Liver (tissue), 9 donors: ENCODE measurements around the gene COLEC12. TPM values are rescaled to one million over a fixed set of nuclear protein-coding genes. Genes with fewer than 3 reads are reported as not detected.

Experiments used
- DNase-seq: peaks from one replicate; pipeline ENCODE4 v3.0.0-alpha.2; 2017; ENCODE audit warnings: low spot score
- H3K27ac ChIP-seq, 2 donors: one replicate each; pipeline ENCODE4 v1.7.0; 2013; ENCODE audit warnings: inconsistent platforms in 2 of 2, low read length in 2 of 2, control low read depth in 1 of 2, low read depth in 1 of 2, mild to moderate bottlenecking in 1 of 2
- H3K27me3 ChIP-seq, 4 donors: one replicate each; pipeline versions ENCODE4 v1.6.1 to v1.7.0; 2013; ENCODE audit warnings: low read length in 3 of 4, inconsistent platforms in 1 of 4, mild to moderate bottlenecking in 1 of 4, moderate library complexity in 1 of 4; ENCODE audit not compliant: control insufficient read depth in 4 of 4, insufficient read depth in 4 of 4
- H3K36me3 ChIP-seq, 4 donors: one replicate each; pipeline versions ENCODE4 v1.6.1 to v1.7.0; 2013; ENCODE audit warnings: low read length in 3 of 4, mild to moderate bottlenecking in 3 of 4, low read depth in 1 of 4, moderate library complexity in 1 of 4; ENCODE audit not compliant: control insufficient read depth in 4 of 4, insufficient read depth in 3 of 4
- H3K4me1 ChIP-seq, 4 donors: one replicate each; pipeline versions ENCODE4 v1.6.1 to v1.7.0; 2013; ENCODE audit warnings: low read length in 3 of 4, mild to moderate bottlenecking in 3 of 4, moderate library complexity in 1 of 4; ENCODE audit not compliant: control insufficient read depth in 4 of 4, insufficient read depth in 4 of 4
- H3K4me3 ChIP-seq, 3 donors: one replicate each; pipeline versions ENCODE4 v1.6.1 to v1.7.0; 2013; ENCODE audit warnings: low read length in 3 of 3, control low read depth in 1 of 3, low read depth in 1 of 3, mild to moderate bottlenecking in 1 of 3
- H3K9ac ChIP-seq, 2 donors: one replicate each; pipeline ENCODE4 v1.7.0; 2013; ENCODE audit warnings: low read length in 2 of 2, mild to moderate bottlenecking in 2 of 2, moderate library complexity in 2 of 2, control low read depth in 1 of 2, low read depth in 1 of 2
- H3K9me3 ChIP-seq, 4 donors: one replicate each; pipeline versions ENCODE4 v1.6.1 to v1.7.0; 2013; ENCODE audit warnings: low read length in 3 of 4; ENCODE audit not compliant: control insufficient read depth in 4 of 4
- CTCF ChIP-seq: fragments of 150-350 bp; IDR thresholded peaks from 2 replicates; pipeline ENCODE4 v1.5.1; 2017; ENCODE audit warnings: improper control_type of control experiment, low read depth, low read length; ENCODE audit not compliant: missing input control
- EGR1 ChIP-seq, 2 donors: IDR thresholded peaks; 2 replicates each; pipeline ENCODE4 v1.6.1; 2016 to 2018; ENCODE audit warnings: antibody characterized with exemption in 2 of 2, low read depth in 2 of 2
- FOXA1 ChIP-seq: IDR thresholded peaks from 2 replicates; pipeline ENCODE4 v1.6.1; 2016; ENCODE audit warnings: antibody characterized with exemption
- FOXA2 ChIP-seq: IDR thresholded peaks from 2 replicates; pipeline ENCODE4 v1.6.1; 2016; ENCODE audit warnings: antibody characterized with exemption
- GABPA ChIP-seq, 2 donors: IDR thresholded peaks in 1 of 2; conservative IDR thresholded peaks in 1 of 2; 2 replicates each; pipeline ENCODE4 v1.6.1; 2016; ENCODE audit warnings: antibody characterized with exemption in 2 of 2, mild to moderate bottlenecking in 1 of 2, moderate library complexity in 1 of 2
- HNF4A ChIP-seq, 2 donors: conservative IDR thresholded peaks; 2 replicates each; pipeline ENCODE4 v1.6.1; 2016; ENCODE audit warnings: antibody characterized with exemption in 2 of 2, mild to moderate bottlenecking in 2 of 2
- HNF4G ChIP-seq: IDR thresholded peaks from 2 replicates; pipeline ENCODE4 v1.6.1; 2016; ENCODE audit warnings: antibody characterized with exemption
- JUND ChIP-seq, 2 donors: IDR thresholded peaks; 2 replicates each; pipeline ENCODE4 v1.6.1; 2016; ENCODE audit warnings: antibody characterized with exemption in 2 of 2
- MAX ChIP-seq: IDR thresholded peaks from 2 replicates; pipeline ENCODE4 v1.6.1; 2016; ENCODE audit warnings: antibody characterized with exemption
- NR2F2 ChIP-seq: IDR thresholded peaks from 2 replicates; pipeline ENCODE4 v1.6.1; 2016; ENCODE audit warnings: antibody characterized with exemption
- RAD21 ChIP-seq, 2 donors: IDR thresholded peaks; 2 replicates each; pipeline ENCODE4 v1.6.1; 2016; ENCODE audit warnings: antibody characterized with exemption in 2 of 2, mild to moderate bottlenecking in 2 of 2
- RXRA ChIP-seq, 2 donors: IDR thresholded peaks; 2 replicates each; pipeline ENCODE4 v1.6.1; 2017 to 2018; ENCODE audit warnings: antibody characterized with exemption in 2 of 2, mild to moderate bottlenecking in 1 of 2
- SP1 ChIP-seq: IDR thresholded peaks from 2 replicates; pipeline ENCODE4 v1.6.1; 2018; ENCODE audit warnings: antibody characterized with exemption, mild to moderate bottlenecking
- TAF1 ChIP-seq: conservative IDR thresholded peaks from 2 replicates; pipeline ENCODE4 v1.6.1; 2016; ENCODE audit warnings: antibody characterized with exemption, mild to moderate bottlenecking
- YY1 ChIP-seq: IDR thresholded peaks from 2 replicates; pipeline ENCODE4 v1.6.1; 2016; ENCODE audit warnings: antibody characterized with exemption, mild to moderate bottlenecking
- ZBTB33 ChIP-seq: IDR thresholded peaks from 2 replicates; pipeline ENCODE4 v1.6.1; 2016; ENCODE audit warnings: antibody characterized with exemption
- WGBS: extraction: QIAGEN DNeasy Blood & Tissue Kit; methylation state at CpG from one replicate; pipeline ENCODE4 v1.1.7; 2013; 5-methylcytosine and 5-hydroxymethylcytosine counted together
- polyA plus RNA-seq, 2 donors: library from polyadenylated mRNA; stranded (reverse) in 1 of 2; unstranded in 1 of 2; fragments of 200-250 nt in 1 of 2; fragments of >200 nt in 1 of 2; fragmentation: Nextera tagmentation in 1 of 2; extraction: Ambion mirVana in 1 of 2; gene quantifications; one replicate each; pipeline versions ENCODE4 v1.2.1 to v1.2.3, GENCODE V29; 2013 to 2015
- total RNA-seq, 2 donors: library from RNA; depleted of rRNA; stranded (reverse); fragments of >200 nt; gene quantifications; one replicate each; pipeline ENCODE4 v1.2.3, GENCODE V29; 2014
- TF ChIP-seq, protein P1 (sequence below): IDR thresholded peaks from 2 replicates; pipeline ENCODE4 v1.6.1; 2016; ENCODE audit warnings: antibody characterized with exemption
- donor health status: healthy.
- donor health status: healthy.
- donor health status: healthy.
- donor health status: healthy.
- donor health status: healthy.

COLEC12 gene
- total and polyA plus RNA-seq, 4 donors, result 0.03 to 1.6 (median 0.28) TPM

DNA sequence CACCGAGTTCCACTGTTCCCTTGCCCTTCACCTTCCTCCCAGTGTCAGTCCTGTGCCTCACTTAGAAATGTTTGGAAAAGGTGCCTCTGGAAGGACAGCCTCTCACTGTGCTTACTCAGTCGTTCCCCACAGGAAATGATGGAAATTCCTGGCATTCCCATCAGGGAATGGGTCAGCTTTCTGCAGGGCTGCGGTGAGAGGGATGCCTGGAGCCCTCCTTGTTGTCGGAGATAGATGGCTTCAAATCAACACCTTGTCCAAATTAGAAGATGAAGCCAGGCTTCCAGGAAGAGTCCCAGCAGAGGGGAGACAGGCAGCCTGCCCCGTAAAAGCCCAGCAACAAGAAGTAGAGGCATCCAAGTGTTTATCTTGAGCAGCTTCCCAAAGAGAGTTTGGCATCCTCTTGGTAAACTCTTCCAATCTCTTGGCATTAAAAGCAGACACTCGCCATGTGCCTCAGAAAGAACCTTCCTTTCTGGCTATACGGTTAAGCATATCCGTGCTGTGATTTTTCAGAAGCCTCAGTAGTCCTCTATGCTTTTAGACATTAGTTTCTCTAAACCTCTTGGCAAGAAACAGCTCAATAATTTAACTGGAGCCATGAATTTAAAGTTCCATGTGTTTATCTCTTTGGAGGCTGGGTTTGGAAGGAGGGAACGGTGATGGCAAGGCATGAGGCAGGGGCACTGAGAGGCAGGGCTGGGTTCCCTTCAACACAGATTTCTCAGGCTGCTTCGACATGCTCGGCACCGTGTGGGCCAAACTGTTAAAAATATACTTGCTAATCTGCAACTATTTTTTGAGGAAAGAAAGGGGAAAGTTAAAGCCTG is 25.1 kb downstream of the COLEC12 start:
- H3K9ac ChIP-seq, result no peak overlapping the region
- peaks cover 0 to 4% (median 0%) of the 10 kb centered on the region in 4 donors for H3K27me3 ChIP-seq
- H3K9me3 ChIP-seq, result no peaks in the 10 kb centered on the region
- H3K4me3 ChIP-seq, result no peak overlapping the region
- TF ChIP-seq EGR1 (IDR thresholded peaks at IDR 0.05; ENCODE audit: low read depth in 2 of 2) (no peak), RXRA (IDR thresholded peaks at IDR 0.05) (no peak), JUND (IDR thresholded peaks at IDR 0.05) (no peak), CTCF (no peak), NR2F2 (no peak), MAX (no peak), FOXA1 (no peak), TAF1 (no peak), GABPA (IDR thresholded peaks at IDR 0.05 in 1 of 2, conservative IDR thresholded peaks at IDR 0.05 in 1 of 2) (no peak), YY1 (no peak), HNF4G (no peak), ZBTB33 (no peak), SP1 (no peak), RAD21 (IDR thresholded peaks at IDR 0.05) (no peak), HNF4A (conservative IDR thresholded peaks at IDR 0.05) (no peak), FOXA2 (no peak)
- TF ChIP-seq, protein P1, sequence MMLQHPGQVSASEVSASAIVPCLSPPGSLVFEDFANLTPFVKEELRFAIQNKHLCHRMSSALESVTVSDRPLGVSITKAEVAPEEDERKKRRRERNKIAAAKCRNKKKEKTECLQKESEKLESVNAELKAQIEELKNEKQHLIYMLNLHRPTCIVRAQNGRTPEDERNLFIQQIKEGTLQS, result no peak
- no peak for DNase-seq
- no peaks in the 10 kb centered on the region for H3K4me1 ChIP-seq
- 51% methylated on average over 12 of the region's 12 CpGs for WGBS
- H3K36me3 ChIP-seq, result no peaks in the 10 kb centered on the region
- no peak overlapping the region for H3K27ac ChIP-seq

GRCh38 chr18:474416-474815 is 26.1 kb downstream of the COLEC12 start:
- Histone ChIP-seq H3K4me1 (no peaks in the 10 kb centered on the region), H3K27ac (no peak overlapping the region), H3K9ac (no peak overlapping the region), H3K4me3 (no peak overlapping the region), H3K27me3 (peaks cover 0 to 2% (median 0%) of the 10 kb centered on the region in 4 donors), H3K36me3 (no peaks in the 10 kb centered on the region), H3K9me3 (no peaks in the 10 kb centered on the region)
- WGBS, result 69% methylated on average over 4 of the region's 4 CpGs
- no peak for DNase-seq
- TF ChIP-seq, protein P1, result no peak
- TF ChIP-seq RXRA (IDR thresholded peaks at IDR 0.05), result no peak
- no peak for TF ChIP-seq MAX
- TF ChIP-seq CTCF, result no peak
- no peak for TF ChIP-seq HNF4G
- no peak for TF ChIP-seq ZBTB33
